Hepatocyte (in vitro differentiated cells): ENCODE results near the gene IFNE.

Experiments used
- CTCF ChIP-seq: fragments of 200-600 bp; sonication (generic); IDR thresholded peaks from 2 replicates; pipeline ENCODE4 v1.5.1; 2016; ENCODE audit warnings: antibody characterized with exemption, mild to moderate bottlenecking; ENCODE audit not compliant: poor library complexity
- EZH2 ChIP-seq: fragments of 200-600 bp; sonication (generic); IDR thresholded peaks from 2 replicates; pipeline ENCODE4 v1.6.1; 2016; ENCODE audit warnings: antibody characterized with exemption, mild to moderate bottlenecking, borderline replicate concordance
- EZH2phosphoT487 ChIP-seq: fragments of 200-600 bp; sonication (generic); IDR thresholded peaks from one replicate; pipeline ENCODE4 v1.6.1; 2018; ENCODE audit warnings: antibody characterized with exemption, mild to moderate bottlenecking, low read depth, moderate library complexity; ENCODE audit not compliant: unreplicated experiment, severe bottlenecking

- no peak for TF ChIP-seq CTCF
- TF ChIP-seq EZH2 = no peak
- TF ChIP-seq EZH2phosphoT487 = no peak
These were observed 46.2 kb upstream of the IFNE start for GRCh38 chr9:21528123-21528808.
